SK-N-MC (cell line): ENCODE data around the gene ANO5.

ENCODE experiments used
- EZH2 ChIP-seq: fragments of 200-600 bp; sonication (generic); IDR thresholded peaks from one replicate; pipeline ENCODE4 v1.6.1; 2017; ENCODE audit warnings: antibody characterized with exemption
- FOXP2 ChIP-seq: optimal IDR thresholded peaks from 2 replicates; pipeline ENCODE3; 2011; ENCODE audit warnings: mild to moderate bottlenecking, moderate library complexity; ENCODE audit not compliant: insufficient read depth; ENCODE audit errors: extremely low read length, control extremely low read depth
- POLR2AphosphoS5 ChIP-seq: IDR thresholded peaks from 2 replicates; pipeline ENCODE4 v1.6.1; 2012; ENCODE audit warnings: mild to moderate bottlenecking, low read depth, low read length, borderline replicate concordance

- TF ChIP-seq EZH2 (no peak), POLR2AphosphoS5 (no peak), FOXP2 (no peak)
Measured at GRCh38 chr11:22189660-22190059, 3.2 kb upstream of the ANO5 start.
